Psoas muscle (tissue), 8 donors: ENCODE data around the gene ERBB3. TPM values are rescaled to one million over a fixed set of nuclear protein-coding genes. Genes with fewer than 3 reads are reported as not detected.
"Not testable (repeated sequence)": the region's sequence is repeated elsewhere in the genome, so short reads cannot be mapped to it uniquely, and the experiment has no call there.

Source experiments
- ATAC-seq, 4 donors: fragments of 200-7000 bp; cut with Tn5 transposase; one replicate each; pipeline ENCODE4 v1.9.1; 2020; ENCODE audit warnings: moderate library complexity in 3 of 4, mild to moderate bottlenecking in 2 of 4
- DNase-seq, 2 donors: peaks; one replicate each; pipeline ENCODE4 v3.0.0-alpha.2; 2020
- H3K27ac ChIP-seq: fragments of 200-600 bp; one replicate; pipeline ENCODE4 v1.8.0; 2022
- H3K27me3 ChIP-seq, 3 donors: fragments of 200-600 bp in 1 of 3; one replicate each; pipeline versions ENCODE4 v1.6.1 to v1.8.0; 2013 to 2022; ENCODE audit warnings: low read length in 2 of 3, mild to moderate bottlenecking in 2 of 3, moderate library complexity in 1 of 3; ENCODE audit not compliant: insufficient read depth in 3 of 3
- H3K36me3 ChIP-seq, 2 donors: fragments of 200-600 bp in 1 of 2; one replicate each; pipeline versions ENCODE4 v1.6.1 to v1.8.0; 2013 to 2022; ENCODE audit warnings: low read depth in 1 of 2, mild to moderate bottlenecking in 1 of 2, moderate library complexity in 1 of 2; ENCODE audit not compliant: insufficient read depth in 1 of 2
- H3K4me1 ChIP-seq: fragments of 200-600 bp; one replicate; pipeline ENCODE4 v1.8.0; 2022
- H3K4me3 ChIP-seq: fragments of 200-600 bp; one replicate; pipeline ENCODE4 v1.8.0; 2022; ENCODE audit warnings: mild to moderate bottlenecking
- H3K9me3 ChIP-seq: fragments of 200-600 bp; one replicate; pipeline ENCODE4 v1.8.0; 2022
- WGBS, 3 donors: extraction: QIAGEN DNeasy Blood & Tissue Kit; methylation state at CpG; one replicate each; pipeline versions ENCODE4 v1.1.6 to v1.1.7; 2013; 5-methylcytosine and 5-hydroxymethylcytosine counted together
- intact Hi-C, 2 donors: fragments of 100-400 bp; cut with DNase I; formaldehyde crosslinking; loops; one replicate each; pipeline versions ENCODE4 v1.11.0 to v1.14.2; 2022
- polyA plus RNA-seq, 3 donors: library from polyadenylated mRNA; stranded (reverse); fragments of 200-250 nt; gene quantifications; one replicate each; pipeline ENCODE4 v1.2.3, GENCODE V29; 2013
- total RNA-seq, 4 donors: library from RNA; stranded (reverse); fragmentation: NEBNext Ultra II Directional in 2 of 4; extraction: Animal tissue kit (Norgen Biotek cat#: 25700) in 2 of 4; gene quantifications; one replicate each; pipeline versions ENCODE4 v1.2.1 to v1.2.4, GENCODE V29; 2021 to 2023
- TF ChIP-seq, protein P1 (sequence below): fragments of 200-600 bp; IDR thresholded peaks from one replicate; pipeline ENCODE4 v1.8.0; 2022; ENCODE audit warnings: antibody characterized with exemption
- donor health status: healthy with polysubstance abuse.
- donor health status: DM: no; HTN: no; CAD: no; lungs with moderate emphysema.
- donor health status: Bipolar disorder and iron deficiency.
- donor health status: healthy.
- donor health status: DM: yes; HTN: yes; CAD: no.
- donor health status: DM: no; HTN: no; CAD: no.
- donor health status: DM: no; HTN: no; CAD: no.
- donor health status: DM: yes; HTN: yes; CAD: no.

The ERBB3 gene
- total and polyA plus RNA-seq, 7 donors: 0.13 to 3.9 (median 0.71) TPM

DNA sequence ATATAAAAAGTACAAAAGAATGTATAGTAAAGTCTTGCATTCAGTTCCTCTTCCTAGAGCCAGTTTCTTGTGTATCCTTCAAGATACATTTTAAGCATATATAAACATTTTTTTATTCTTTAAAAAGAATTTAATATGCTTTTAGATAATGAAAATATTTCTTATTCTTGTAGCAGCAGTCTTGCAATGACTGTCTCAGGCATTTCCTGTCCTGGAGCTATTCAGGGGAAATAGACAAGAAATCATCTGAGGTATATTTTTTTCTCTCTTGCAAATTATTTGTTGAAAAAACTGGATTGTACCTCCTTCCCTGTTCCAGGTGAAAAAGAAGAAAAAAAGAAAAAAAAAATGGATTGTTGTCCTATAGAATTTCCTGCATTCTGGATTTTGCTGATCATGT lies 17.0 kb upstream of the ERBB3 start:
- Histone ChIP-seq H3K9me3 (no peaks in the 10 kb centered on the region), H3K27me3 (no peaks in the 10 kb centered on the region), H3K4me1 (no peaks in the 10 kb centered on the region), H3K27ac (no peak overlapping the region), H3K36me3 (no peaks in the 10 kb centered on the region), H3K4me3 (no peak overlapping the region)
- intact Hi-C loops: no loop called here
- TF ChIP-seq, protein P1, sequence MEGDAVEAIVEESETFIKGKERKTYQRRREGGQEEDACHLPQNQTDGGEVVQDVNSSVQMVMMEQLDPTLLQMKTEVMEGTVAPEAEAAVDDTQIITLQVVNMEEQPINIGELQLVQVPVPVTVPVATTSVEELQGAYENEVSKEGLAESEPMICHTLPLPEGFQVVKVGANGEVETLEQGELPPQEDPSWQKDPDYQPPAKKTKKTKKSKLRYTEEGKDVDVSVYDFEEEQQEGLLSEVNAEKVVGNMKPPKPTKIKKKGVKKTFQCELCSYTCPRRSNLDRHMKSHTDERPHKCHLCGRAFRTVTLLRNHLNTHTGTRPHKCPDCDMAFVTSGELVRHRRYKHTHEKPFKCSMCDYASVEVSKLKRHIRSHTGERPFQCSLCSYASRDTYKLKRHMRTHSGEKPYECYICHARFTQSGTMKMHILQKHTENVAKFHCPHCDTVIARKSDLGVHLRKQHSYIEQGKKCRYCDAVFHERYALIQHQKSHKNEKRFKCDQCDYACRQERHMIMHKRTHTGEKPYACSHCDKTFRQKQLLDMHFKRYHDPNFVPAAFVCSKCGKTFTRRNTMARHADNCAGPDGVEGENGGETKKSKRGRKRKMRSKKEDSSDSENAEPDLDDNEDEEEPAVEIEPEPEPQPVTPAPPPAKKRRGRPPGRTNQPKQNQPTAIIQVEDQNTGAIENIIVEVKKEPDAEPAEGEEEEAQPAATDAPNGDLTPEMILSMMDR: no peak
- no peak for DNase-seq
- no peak for ATAC-seq

DNA sequence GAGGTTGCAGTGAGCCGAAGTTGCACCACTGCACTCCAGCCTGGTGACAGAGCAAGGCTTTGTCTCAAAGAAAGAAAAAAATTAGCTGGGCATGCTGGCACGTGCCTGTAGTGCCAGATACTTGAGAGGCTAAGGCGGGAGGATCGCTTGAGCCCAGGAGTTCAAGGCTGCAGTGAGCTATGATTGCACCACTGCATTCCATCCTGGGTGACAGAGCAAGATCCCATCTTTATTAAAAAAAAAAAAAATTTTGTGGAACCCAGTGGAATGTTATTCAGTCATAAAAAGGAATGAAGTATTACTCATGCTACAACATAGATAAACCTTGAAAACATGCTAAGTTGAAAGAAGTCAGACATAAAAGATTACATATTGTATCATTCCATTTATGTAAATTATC lies 8.3 kb upstream of the ERBB3 start:
- Histone ChIP-seq H3K36me3 (no peaks in the 10 kb centered on the region), H3K4me3 (no peak overlapping the region), H3K27me3 (no peaks in the 10 kb centered on the region), H3K4me1 (no peaks in the 10 kb centered on the region), H3K27ac (no peak overlapping the region), H3K9me3 (no peaks in the 10 kb centered on the region)
- DNase-seq (no peak), ATAC-seq (no peak)
- WGBS, 3 donors: 70 to 76% (median 76%) methylated on average over 4 of the region's 4 CpGs
- intact Hi-C loops: no loop called here
- TF ChIP-seq, protein P1: no peak

DNA sequence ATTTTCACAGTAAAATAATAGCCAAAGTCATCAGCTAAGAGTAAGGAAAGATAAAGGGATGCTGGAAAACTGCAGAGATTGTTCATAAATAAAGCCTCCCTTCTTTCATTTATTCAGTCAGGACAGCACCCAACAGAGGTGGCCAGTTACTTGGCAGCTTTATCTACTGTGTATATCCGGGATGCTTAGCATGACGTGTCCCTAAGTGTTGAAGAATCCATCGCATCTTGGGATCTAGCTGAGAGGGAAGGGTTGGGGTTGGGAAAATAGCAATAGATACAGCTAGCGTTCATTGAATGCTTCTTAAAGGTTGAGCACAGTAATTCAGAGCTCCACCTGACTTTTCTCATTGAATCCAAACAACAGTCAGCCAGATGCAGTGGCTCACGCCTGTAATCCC lies 5.6 kb upstream of the ERBB3 start:
- intact Hi-C loops: no loop called here
- Histone ChIP-seq H3K36me3 (no peaks in the 10 kb centered on the region), H3K27me3 (peaks cover 0 to 2% (median 0%) of the 10 kb centered on the region in 3 donors), H3K27ac (no peak overlapping the region), H3K9me3 (no peaks in the 10 kb centered on the region), H3K4me3 (no peak overlapping the region), H3K4me1 (no peaks in the 10 kb centered on the region)
- no peak for DNase-seq
- WGBS, 3 donors: 80 to 94% (median 85%) methylated on average over 5 of the region's 5 CpGs
- ATAC-seq: no peak
- TF ChIP-seq, protein P1: no peak

DNA sequence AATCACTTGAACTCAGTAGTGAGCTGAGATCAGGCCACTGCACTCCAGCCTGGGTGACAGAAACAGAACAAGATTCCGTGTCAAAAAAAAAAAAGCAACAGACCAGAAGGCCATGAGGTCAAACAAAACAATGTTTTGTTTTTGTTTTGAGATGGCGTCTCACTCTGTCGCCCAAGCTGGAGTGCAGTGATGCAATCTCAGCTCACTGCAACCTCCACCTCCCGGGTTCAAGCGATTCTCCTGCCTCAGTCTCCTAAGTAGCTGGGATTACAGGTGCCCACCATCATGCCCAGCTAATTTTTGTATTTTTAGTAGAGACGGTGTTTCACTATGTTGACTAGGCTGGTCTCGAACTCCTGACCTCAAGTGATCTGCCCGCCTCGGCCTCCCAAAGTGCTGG lies 2.0 kb upstream of the ERBB3 start:
- intact Hi-C loops, H3K27me3 ChIP-seq, H3K9me3 ChIP-seq: not testable (repeated sequence)

DNA sequence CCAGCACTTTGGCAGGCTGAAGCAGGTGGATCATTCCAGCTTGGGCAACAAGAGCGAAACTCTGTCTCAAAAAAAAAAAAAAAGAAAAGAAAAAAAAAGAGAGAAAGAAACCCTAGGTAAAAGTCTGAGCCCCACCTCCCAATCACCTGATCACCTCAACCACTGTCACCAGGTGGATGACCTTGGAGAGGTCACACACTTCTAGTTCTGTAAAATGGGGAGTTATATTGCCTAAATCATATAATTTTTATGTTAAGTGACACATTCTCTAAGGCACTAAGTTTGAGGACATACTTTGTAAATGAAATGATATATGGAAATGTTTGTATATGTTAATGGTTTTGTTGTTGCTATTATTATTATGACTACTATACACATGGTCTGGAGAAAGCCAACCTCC lies 1.5 kb upstream of the ERBB3 start:
- no peak for DNase-seq
- intact Hi-C loops: no loop called here

More for the DNA sequence above, 2.0 kb upstream of the ERBB3 start:
- not testable (repeated sequence) for H3K4me1 ChIP-seq, ATAC-seq, DNase-seq, H3K4me3 ChIP-seq, H3K27ac ChIP-seq, H3K36me3 ChIP-seq
- WGBS, 3 donors: 82 to 91% (median 89%) methylated on average over 9 of the region's 9 CpGs

More for the DNA sequence above, 1.5 kb upstream of the ERBB3 start:
- no peaks in the 10 kb centered on the region for H3K9me3 ChIP-seq
- TF ChIP-seq, protein P1: no peak
- no peak overlapping the region for H3K4me3 ChIP-seq
- H3K27ac ChIP-seq: no peak overlapping the region
- H3K4me1 ChIP-seq: peaks cover 3% of the 10 kb centered on the region
- no peak for ATAC-seq
- WGBS, 3 donors: 83 to 93% (median 92%) methylated on average over 1 of the region's 1 CpG
- H3K36me3 ChIP-seq: no peaks in the 10 kb centered on the region
- peaks cover 0 to 9% (median 8%) of the 10 kb centered on the region in 3 donors for H3K27me3 ChIP-seq
